HEK293T (cell line): ENCODE results near the gene GRID1.

ENCODE experiments used
- BHLHE40 ChIP-seq: fragments of 450-650 bp; IDR thresholded peaks from 2 replicates; pipeline ENCODE4 v1.6.1; 2016; ENCODE audit warnings: mild to moderate bottlenecking, moderate library complexity, borderline replicate concordance
- ELF4 ChIP-seq: fragments of 450-650 bp; IDR thresholded peaks from 2 replicates; pipeline ENCODE4 v1.6.1; 2017; ENCODE audit warnings: antibody characterized with exemption
- FOXA1 ChIP-seq: fragments of 450-650 bp; IDR thresholded peaks from 2 replicates; pipeline ENCODE4 v1.6.1; 2016; ENCODE audit warnings: mild to moderate bottlenecking
- FOXM1 ChIP-seq: fragments of 450-650 bp; IDR thresholded peaks from 2 replicates; pipeline ENCODE4 v1.6.1; 2017; ENCODE audit warnings: mild to moderate bottlenecking, borderline replicate concordance
- HDGF ChIP-seq: fragments of 450-650 bp; IDR thresholded peaks from 2 replicates; pipeline ENCODE4 v1.6.1; 2017; ENCODE audit warnings: antibody characterized with exemption, borderline replicate concordance
- SP1 ChIP-seq: fragments of 450-650 bp; IDR thresholded peaks from 2 replicates; pipeline ENCODE4 v1.6.1; 2017
- SUZ12 ChIP-seq: fragments of 450-650 bp; IDR thresholded peaks from 2 replicates; pipeline ENCODE4 v1.6.1; 2016; ENCODE audit warnings: mild to moderate bottlenecking
- TARDBP ChIP-seq: fragments of 450-650 bp; IDR thresholded peaks from 2 replicates; pipeline ENCODE4 v1.6.1; 2016
- ZNF384 ChIP-seq: fragments of 450-650 bp; IDR thresholded peaks from 2 replicates; pipeline ENCODE4 v1.6.1; 2016
- TF ChIP-seq, protein P1 (sequence below): fragments of 450-650 bp; IDR thresholded peaks from 2 replicates; pipeline ENCODE4 v1.6.1; 2016

DNA sequence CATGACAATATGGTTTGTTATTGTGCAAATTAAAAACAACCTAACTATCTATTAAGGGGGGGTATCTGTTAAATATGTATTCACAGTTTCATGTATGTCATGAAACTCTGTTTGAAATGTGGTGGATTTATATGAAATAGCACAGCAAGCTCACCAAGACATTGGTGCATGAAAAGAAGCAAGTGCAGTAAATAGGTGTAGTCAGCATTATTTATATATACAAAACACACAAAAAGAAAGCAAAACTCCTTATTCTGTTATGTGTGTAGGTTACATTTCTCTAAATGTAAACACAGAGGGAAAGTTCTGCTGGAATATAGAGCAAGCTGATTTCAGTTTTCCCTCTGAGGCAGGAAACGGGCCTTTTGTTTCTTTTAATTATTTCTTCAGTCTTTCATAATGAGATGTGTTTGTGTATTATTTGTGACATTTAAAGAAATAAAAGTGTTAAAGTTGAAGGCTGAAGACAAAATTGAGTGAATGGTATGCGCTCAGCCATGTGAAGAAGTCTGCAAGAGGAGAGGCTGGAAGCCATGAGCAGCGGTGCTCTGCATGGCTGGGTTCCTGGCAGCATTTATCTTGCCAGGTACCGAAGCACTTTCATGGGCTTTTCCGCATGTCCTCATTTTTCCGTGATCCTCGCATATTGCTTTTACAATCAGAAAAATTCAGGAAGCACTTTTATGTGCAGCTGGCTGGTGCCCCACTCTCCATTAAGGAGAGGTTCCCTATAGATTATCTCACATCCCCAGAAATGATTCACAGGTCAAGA, 38.5 kb downstream of the GRID1 start:
- TF ChIP-seq FOXA1, result no peak
- TF ChIP-seq FOXM1, result no peak
- no peak for TF ChIP-seq HDGF
- TF ChIP-seq TARDBP, result no peak
- TF ChIP-seq BHLHE40, result no peak
- TF ChIP-seq SP1, result no peak
- no peak for TF ChIP-seq ZNF384
- TF ChIP-seq ELF4, result no peak
- no peak for TF ChIP-seq SUZ12
- TF ChIP-seq, protein P1, sequence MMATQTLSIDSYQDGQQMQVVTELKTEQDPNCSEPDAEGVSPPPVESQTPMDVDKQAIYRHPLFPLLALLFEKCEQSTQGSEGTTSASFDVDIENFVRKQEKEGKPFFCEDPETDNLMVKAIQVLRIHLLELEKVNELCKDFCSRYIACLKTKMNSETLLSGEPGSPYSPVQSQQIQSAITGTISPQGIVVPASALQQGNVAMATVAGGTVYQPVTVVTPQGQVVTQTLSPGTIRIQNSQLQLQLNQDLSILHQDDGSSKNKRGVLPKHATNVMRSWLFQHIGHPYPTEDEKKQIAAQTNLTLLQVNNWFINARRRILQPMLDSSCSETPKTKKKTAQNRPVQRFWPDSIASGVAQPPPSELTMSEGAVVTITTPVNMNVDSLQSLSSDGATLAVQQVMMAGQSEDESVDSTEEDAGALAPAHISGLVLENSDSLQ, result no peak
